Liver (tissue), 9 donors: ENCODE data around the gene ZNF705A. TPM values are rescaled to one million over a fixed set of nuclear protein-coding genes. Genes with fewer than 3 reads are reported as not detected.

ENCODE experiments used
- DNase-seq: peaks from one replicate; pipeline ENCODE4 v3.0.0-alpha.2; 2017; ENCODE audit warnings: low spot score
- H3K27ac ChIP-seq, 2 donors: one replicate each; pipeline ENCODE4 v1.7.0; 2013; ENCODE audit warnings: inconsistent platforms in 2 of 2, low read length in 2 of 2, control low read depth in 1 of 2, low read depth in 1 of 2, mild to moderate bottlenecking in 1 of 2
- H3K27me3 ChIP-seq, 4 donors: one replicate each; pipeline versions ENCODE4 v1.6.1 to v1.7.0; 2013; ENCODE audit warnings: low read length in 3 of 4, inconsistent platforms in 1 of 4, mild to moderate bottlenecking in 1 of 4, moderate library complexity in 1 of 4; ENCODE audit not compliant: control insufficient read depth in 4 of 4, insufficient read depth in 4 of 4
- H3K36me3 ChIP-seq, 4 donors: one replicate each; pipeline versions ENCODE4 v1.6.1 to v1.7.0; 2013; ENCODE audit warnings: low read length in 3 of 4, mild to moderate bottlenecking in 3 of 4, low read depth in 1 of 4, moderate library complexity in 1 of 4; ENCODE audit not compliant: control insufficient read depth in 4 of 4, insufficient read depth in 3 of 4
- H3K4me1 ChIP-seq, 4 donors: one replicate each; pipeline versions ENCODE4 v1.6.1 to v1.7.0; 2013; ENCODE audit warnings: low read length in 3 of 4, mild to moderate bottlenecking in 3 of 4, moderate library complexity in 1 of 4; ENCODE audit not compliant: control insufficient read depth in 4 of 4, insufficient read depth in 4 of 4
- H3K4me3 ChIP-seq, 3 donors: one replicate each; pipeline versions ENCODE4 v1.6.1 to v1.7.0; 2013; ENCODE audit warnings: low read length in 3 of 3, control low read depth in 1 of 3, low read depth in 1 of 3, mild to moderate bottlenecking in 1 of 3
- H3K9ac ChIP-seq, 2 donors: one replicate each; pipeline ENCODE4 v1.7.0; 2013; ENCODE audit warnings: low read length in 2 of 2, mild to moderate bottlenecking in 2 of 2, moderate library complexity in 2 of 2, control low read depth in 1 of 2, low read depth in 1 of 2
- H3K9me3 ChIP-seq, 4 donors: one replicate each; pipeline versions ENCODE4 v1.6.1 to v1.7.0; 2013; ENCODE audit warnings: low read length in 3 of 4; ENCODE audit not compliant: control insufficient read depth in 4 of 4
- EGR1 ChIP-seq, 2 donors: IDR thresholded peaks; 2 replicates each; pipeline ENCODE4 v1.6.1; 2016 to 2018; ENCODE audit warnings: antibody characterized with exemption in 2 of 2, low read depth in 2 of 2
- FOXA1 ChIP-seq: IDR thresholded peaks from 2 replicates; pipeline ENCODE4 v1.6.1; 2016; ENCODE audit warnings: antibody characterized with exemption
- FOXA2 ChIP-seq: IDR thresholded peaks from 2 replicates; pipeline ENCODE4 v1.6.1; 2016; ENCODE audit warnings: antibody characterized with exemption
- GABPA ChIP-seq, 2 donors: IDR thresholded peaks in 1 of 2; conservative IDR thresholded peaks in 1 of 2; 2 replicates each; pipeline ENCODE4 v1.6.1; 2016; ENCODE audit warnings: antibody characterized with exemption in 2 of 2, mild to moderate bottlenecking in 1 of 2, moderate library complexity in 1 of 2
- HNF4A ChIP-seq, 2 donors: conservative IDR thresholded peaks; 2 replicates each; pipeline ENCODE4 v1.6.1; 2016; ENCODE audit warnings: antibody characterized with exemption in 2 of 2, mild to moderate bottlenecking in 2 of 2
- HNF4G ChIP-seq: IDR thresholded peaks from 2 replicates; pipeline ENCODE4 v1.6.1; 2016; ENCODE audit warnings: antibody characterized with exemption
- JUND ChIP-seq, 2 donors: IDR thresholded peaks; 2 replicates each; pipeline ENCODE4 v1.6.1; 2016; ENCODE audit warnings: antibody characterized with exemption in 2 of 2
- NR2F2 ChIP-seq: IDR thresholded peaks from 2 replicates; pipeline ENCODE4 v1.6.1; 2016; ENCODE audit warnings: antibody characterized with exemption
- RAD21 ChIP-seq, 2 donors: IDR thresholded peaks; 2 replicates each; pipeline ENCODE4 v1.6.1; 2016; ENCODE audit warnings: antibody characterized with exemption in 2 of 2, mild to moderate bottlenecking in 2 of 2
- RXRA ChIP-seq, 2 donors: IDR thresholded peaks; 2 replicates each; pipeline ENCODE4 v1.6.1; 2017 to 2018; ENCODE audit warnings: antibody characterized with exemption in 2 of 2, mild to moderate bottlenecking in 1 of 2
- SP1 ChIP-seq: IDR thresholded peaks from 2 replicates; pipeline ENCODE4 v1.6.1; 2018; ENCODE audit warnings: antibody characterized with exemption, mild to moderate bottlenecking
- TAF1 ChIP-seq: conservative IDR thresholded peaks from 2 replicates; pipeline ENCODE4 v1.6.1; 2016; ENCODE audit warnings: antibody characterized with exemption, mild to moderate bottlenecking
- YY1 ChIP-seq: IDR thresholded peaks from 2 replicates; pipeline ENCODE4 v1.6.1; 2016; ENCODE audit warnings: antibody characterized with exemption, mild to moderate bottlenecking
- WGBS: extraction: QIAGEN DNeasy Blood & Tissue Kit; methylation state at CpG from one replicate; pipeline ENCODE4 v1.1.7; 2013; 5-methylcytosine and 5-hydroxymethylcytosine counted together
- polyA plus RNA-seq, 2 donors: library from polyadenylated mRNA; stranded (reverse) in 1 of 2; unstranded in 1 of 2; fragments of 200-250 nt in 1 of 2; fragments of >200 nt in 1 of 2; fragmentation: Nextera tagmentation in 1 of 2; extraction: Ambion mirVana in 1 of 2; gene quantifications; one replicate each; pipeline versions ENCODE4 v1.2.1 to v1.2.3, GENCODE V29; 2013 to 2015
- total RNA-seq, 2 donors: library from RNA; depleted of rRNA; stranded (reverse); fragments of >200 nt; gene quantifications; one replicate each; pipeline ENCODE4 v1.2.3, GENCODE V29; 2014
- TF ChIP-seq, protein P1 (sequence below): IDR thresholded peaks from 2 replicates; pipeline ENCODE4 v1.6.1; 2016; ENCODE audit warnings: antibody characterized with exemption
- TF ChIP-seq, protein P2 (sequence below): IDR thresholded peaks from 2 replicates; pipeline ENCODE4 v1.6.1; 2016; ENCODE audit warnings: antibody characterized with exemption
- TF ChIP-seq, protein P3 (sequence below): fragments of 150-350 bp; IDR thresholded peaks from 2 replicates; pipeline ENCODE4 v1.5.1; 2017; ENCODE audit warnings: improper control_type of control experiment, low read depth, low read length; ENCODE audit not compliant: missing input control
- TF ChIP-seq, protein P4 (sequence below): IDR thresholded peaks from 2 replicates; pipeline ENCODE4 v1.6.1; 2016; ENCODE audit warnings: antibody characterized with exemption, mild to moderate bottlenecking
- TF ChIP-seq, protein P5 (sequence below): IDR thresholded peaks from 2 replicates; pipeline ENCODE4 v1.6.1; 2016; ENCODE audit warnings: antibody characterized with exemption
- donor health status: healthy.
- donor health status: healthy.
- donor health status: healthy.
- donor health status: healthy.
- donor health status: healthy.

Gene ZNF705A
- total and polyA plus RNA-seq, 4 donors: not detected

DNA sequence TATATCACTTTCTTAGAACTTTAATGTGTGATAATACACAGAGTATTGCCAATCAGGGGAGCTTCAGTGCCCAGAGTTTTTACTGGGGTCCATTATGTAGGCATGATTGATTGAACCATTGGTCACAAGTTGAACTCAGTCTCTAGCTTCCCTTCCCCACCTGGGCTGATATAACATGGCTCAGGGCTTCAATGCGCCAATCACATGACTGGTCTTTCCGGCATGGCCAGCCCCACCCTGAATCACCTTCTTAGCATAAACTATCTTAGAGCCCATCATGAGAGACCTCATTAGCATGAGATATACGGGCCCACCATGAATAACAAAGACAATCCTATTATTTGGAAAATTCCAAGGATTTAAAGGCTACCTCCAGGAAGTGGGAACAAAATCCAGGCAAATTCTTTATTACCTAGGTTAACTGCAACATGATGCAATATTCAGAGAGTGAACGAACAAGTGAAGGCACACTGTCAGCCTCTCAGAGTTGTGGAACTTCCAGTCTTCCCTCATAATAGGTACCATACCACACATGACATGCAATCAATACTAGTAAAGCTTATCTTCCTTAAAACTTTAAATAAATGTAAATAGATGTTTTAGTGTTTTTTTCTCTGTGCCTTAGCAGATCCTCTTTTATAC is 36.6 kb upstream of the ZNF705A start:
- H3K27me3 ChIP-seq: no peaks in the 10 kb centered on the region
- H3K9me3 ChIP-seq: no peaks in the 10 kb centered on the region
- WGBS: 98% methylated on average over 4 of the region's 4 CpGs
- peaks cover 0 to 4% (median 0%) of the 10 kb centered on the region in 4 donors for H3K36me3 ChIP-seq
- no peaks in the 10 kb centered on the region for H3K4me1 ChIP-seq
- H3K27ac ChIP-seq: no peak overlapping the region
- no peak for TF ChIP-seq GABPA (IDR thresholded peaks at IDR 0.05 in 1 of 2, conservative IDR thresholded peaks at IDR 0.05 in 1 of 2)
- no peak for TF ChIP-seq YY1
- no peak for TF ChIP-seq EGR1 (IDR thresholded peaks at IDR 0.05; ENCODE audit: low read depth in 2 of 2)
- TF ChIP-seq JUND (IDR thresholded peaks at IDR 0.05): no peak
- no peak for TF ChIP-seq RAD21 (IDR thresholded peaks at IDR 0.05)
- TF ChIP-seq, protein P1, sequence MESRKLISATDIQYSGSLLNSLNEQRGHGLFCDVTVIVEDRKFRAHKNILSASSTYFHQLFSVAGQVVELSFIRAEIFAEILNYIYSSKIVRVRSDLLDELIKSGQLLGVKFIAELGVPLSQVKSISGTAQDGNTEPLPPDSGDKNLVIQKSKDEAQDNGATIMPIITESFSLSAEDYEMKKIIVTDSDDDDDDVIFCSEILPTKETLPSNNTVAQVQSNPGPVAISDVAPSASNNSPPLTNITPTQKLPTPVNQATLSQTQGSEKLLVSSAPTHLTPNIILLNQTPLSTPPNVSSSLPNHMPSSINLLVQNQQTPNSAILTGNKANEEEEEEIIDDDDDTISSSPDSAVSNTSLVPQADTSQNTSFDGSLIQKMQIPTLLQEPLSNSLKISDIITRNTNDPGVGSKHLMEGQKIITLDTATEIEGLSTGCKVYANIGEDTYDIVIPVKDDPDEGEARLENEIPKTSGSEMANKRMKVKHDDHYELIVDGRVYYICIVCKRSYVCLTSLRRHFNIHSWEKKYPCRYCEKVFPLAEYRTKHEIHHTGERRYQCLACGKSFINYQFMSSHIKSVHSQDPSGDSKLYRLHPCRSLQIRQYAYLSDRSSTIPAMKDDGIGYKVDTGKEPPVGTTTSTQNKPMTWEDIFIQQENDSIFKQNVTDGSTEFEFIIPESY: no peak
- no peak overlapping the region for H3K9ac ChIP-seq
- no peak for DNase-seq
- H3K4me3 ChIP-seq: no peak overlapping the region

DNA sequence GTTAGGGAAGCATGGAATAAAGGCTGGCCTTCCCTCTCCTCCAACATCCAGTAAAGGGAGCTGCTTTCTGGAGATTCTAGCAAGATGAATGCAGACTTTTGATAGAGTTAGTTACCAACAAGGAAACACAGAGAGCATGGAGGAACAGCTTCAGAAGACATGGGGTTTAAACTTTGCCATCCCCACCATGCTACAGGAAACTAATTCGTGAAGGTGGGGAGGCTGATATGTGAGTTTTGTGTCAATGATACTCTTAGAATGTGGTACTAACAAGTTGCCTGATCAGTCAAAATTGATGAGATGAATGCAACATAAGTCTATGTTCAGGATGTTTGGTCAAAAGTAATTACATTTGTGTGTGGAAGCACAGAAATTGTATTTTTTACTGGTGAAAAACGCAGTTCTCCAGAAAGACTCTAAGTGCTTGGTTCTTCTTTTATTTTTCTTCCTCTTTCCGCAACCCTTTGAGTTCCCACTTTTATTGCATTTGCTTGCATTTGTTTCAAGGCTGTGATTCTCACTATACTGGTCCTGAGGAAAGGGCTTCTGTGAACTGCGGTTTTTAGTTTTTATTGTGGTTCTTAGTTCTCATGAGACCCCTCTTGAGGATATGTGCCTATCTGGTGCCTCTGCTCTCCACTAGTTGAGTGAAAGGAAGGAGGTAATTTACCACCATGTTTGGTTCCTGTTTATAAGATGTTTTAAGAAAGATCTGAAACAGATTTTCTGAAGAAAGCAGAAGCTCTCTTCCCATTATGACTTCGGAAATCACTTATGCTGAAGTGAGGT is 33.5 kb upstream of the ZNF705A start, which contains the start of gene CLEC4A:
CLEC4A (plus strand) TSS at position 494 of the 789 bp plus-strand sequence; CDS start at position 756, 262 bp downstream.
- no peaks in the 10 kb centered on the region for H3K27me3 ChIP-seq
- H3K27ac ChIP-seq: no peak within 1 kb of the TSS
- no peak within 1 kb of the TSS for H3K4me3 ChIP-seq
- TF ChIP-seq NR2F2: no peak
- no peak for TF ChIP-seq FOXA2
- no peak for TF ChIP-seq YY1
- no peak for TF ChIP-seq GABPA (IDR thresholded peaks at IDR 0.05 in 1 of 2, conservative IDR thresholded peaks at IDR 0.05 in 1 of 2)
- no peak for TF ChIP-seq JUND (IDR thresholded peaks at IDR 0.05)
- TF ChIP-seq, protein P1: no peak
- TF ChIP-seq RAD21 (IDR thresholded peaks at IDR 0.05): no peak
- TF ChIP-seq HNF4G: no peak
- no peak for TF ChIP-seq RXRA (IDR thresholded peaks at IDR 0.05)
- no peak for TF ChIP-seq HNF4A (conservative IDR thresholded peaks at IDR 0.05)
- TF ChIP-seq, protein P2, sequence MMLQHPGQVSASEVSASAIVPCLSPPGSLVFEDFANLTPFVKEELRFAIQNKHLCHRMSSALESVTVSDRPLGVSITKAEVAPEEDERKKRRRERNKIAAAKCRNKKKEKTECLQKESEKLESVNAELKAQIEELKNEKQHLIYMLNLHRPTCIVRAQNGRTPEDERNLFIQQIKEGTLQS: no peak
- TF ChIP-seq EGR1 (IDR thresholded peaks at IDR 0.05; ENCODE audit: low read depth in 2 of 2): no peak
- TF ChIP-seq, protein P3, sequence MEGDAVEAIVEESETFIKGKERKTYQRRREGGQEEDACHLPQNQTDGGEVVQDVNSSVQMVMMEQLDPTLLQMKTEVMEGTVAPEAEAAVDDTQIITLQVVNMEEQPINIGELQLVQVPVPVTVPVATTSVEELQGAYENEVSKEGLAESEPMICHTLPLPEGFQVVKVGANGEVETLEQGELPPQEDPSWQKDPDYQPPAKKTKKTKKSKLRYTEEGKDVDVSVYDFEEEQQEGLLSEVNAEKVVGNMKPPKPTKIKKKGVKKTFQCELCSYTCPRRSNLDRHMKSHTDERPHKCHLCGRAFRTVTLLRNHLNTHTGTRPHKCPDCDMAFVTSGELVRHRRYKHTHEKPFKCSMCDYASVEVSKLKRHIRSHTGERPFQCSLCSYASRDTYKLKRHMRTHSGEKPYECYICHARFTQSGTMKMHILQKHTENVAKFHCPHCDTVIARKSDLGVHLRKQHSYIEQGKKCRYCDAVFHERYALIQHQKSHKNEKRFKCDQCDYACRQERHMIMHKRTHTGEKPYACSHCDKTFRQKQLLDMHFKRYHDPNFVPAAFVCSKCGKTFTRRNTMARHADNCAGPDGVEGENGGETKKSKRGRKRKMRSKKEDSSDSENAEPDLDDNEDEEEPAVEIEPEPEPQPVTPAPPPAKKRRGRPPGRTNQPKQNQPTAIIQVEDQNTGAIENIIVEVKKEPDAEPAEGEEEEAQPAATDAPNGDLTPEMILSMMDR: no peak
- no peak for TF ChIP-seq FOXA1
- no peak for TF ChIP-seq SP1
- TF ChIP-seq, protein P4, sequence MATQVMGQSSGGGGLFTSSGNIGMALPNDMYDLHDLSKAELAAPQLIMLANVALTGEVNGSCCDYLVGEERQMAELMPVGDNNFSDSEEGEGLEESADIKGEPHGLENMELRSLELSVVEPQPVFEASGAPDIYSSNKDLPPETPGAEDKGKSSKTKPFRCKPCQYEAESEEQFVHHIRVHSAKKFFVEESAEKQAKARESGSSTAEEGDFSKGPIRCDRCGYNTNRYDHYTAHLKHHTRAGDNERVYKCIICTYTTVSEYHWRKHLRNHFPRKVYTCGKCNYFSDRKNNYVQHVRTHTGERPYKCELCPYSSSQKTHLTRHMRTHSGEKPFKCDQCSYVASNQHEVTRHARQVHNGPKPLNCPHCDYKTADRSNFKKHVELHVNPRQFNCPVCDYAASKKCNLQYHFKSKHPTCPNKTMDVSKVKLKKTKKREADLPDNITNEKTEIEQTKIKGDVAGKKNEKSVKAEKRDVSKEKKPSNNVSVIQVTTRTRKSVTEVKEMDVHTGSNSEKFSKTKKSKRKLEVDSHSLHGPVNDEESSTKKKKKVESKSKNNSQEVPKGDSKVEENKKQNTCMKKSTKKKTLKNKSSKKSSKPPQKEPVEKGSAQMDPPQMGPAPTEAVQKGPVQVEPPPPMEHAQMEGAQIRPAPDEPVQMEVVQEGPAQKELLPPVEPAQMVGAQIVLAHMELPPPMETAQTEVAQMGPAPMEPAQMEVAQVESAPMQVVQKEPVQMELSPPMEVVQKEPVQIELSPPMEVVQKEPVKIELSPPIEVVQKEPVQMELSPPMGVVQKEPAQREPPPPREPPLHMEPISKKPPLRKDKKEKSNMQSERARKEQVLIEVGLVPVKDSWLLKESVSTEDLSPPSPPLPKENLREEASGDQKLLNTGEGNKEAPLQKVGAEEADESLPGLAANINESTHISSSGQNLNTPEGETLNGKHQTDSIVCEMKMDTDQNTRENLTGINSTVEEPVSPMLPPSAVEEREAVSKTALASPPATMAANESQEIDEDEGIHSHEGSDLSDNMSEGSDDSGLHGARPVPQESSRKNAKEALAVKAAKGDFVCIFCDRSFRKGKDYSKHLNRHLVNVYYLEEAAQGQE: no peak
- TF ChIP-seq, protein P5, sequence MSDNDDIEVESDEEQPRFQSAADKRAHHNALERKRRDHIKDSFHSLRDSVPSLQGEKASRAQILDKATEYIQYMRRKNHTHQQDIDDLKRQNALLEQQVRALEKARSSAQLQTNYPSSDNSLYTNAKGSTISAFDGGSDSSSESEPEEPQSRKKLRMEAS: no peak
- TF ChIP-seq TAF1: no peak
- H3K4me1 ChIP-seq: no peaks in the 10 kb centered on the region
- DNase-seq: no peak
- H3K9me3 ChIP-seq: no peaks in the 10 kb centered on the region
- peaks cover 0 to 9% (median 0%) of the 10 kb centered on the region in 4 donors for H3K36me3 ChIP-seq
- 86% methylated on average over 5 of the region's 5 CpGs for WGBS
- H3K9ac ChIP-seq: no peak within 1 kb of the TSS
